H9 (cell line): ENCODE measurements around the gene ADAMTSL2. TPM values are rescaled to one million over a fixed set of nuclear protein-coding genes. Genes with fewer than 3 reads are reported as not detected.

Experiments
- DNase-seq: peaks from one replicate; pipeline ENCODE4 v3.0.0-alpha.2; 2017
- H2AFZ ChIP-seq: one replicate; pipeline ENCODE4 v1.6.1; 2013; ENCODE audit warnings: mild to moderate bottlenecking, low read length, control low read depth, moderate library complexity
- H2AK5ac ChIP-seq: 2 replicates; pipeline ENCODE4 v1.6.1; 2013; ENCODE audit warnings: low read length, control low read depth, mixed read lengths; ENCODE audit not compliant: insufficient read length
- H2BK120ac ChIP-seq: one replicate; pipeline ENCODE4 v1.6.1; 2013; ENCODE audit warnings: low read depth, mild to moderate bottlenecking, low read length, control low read depth, inconsistent platforms; ENCODE audit not compliant: poor library complexity, severe bottlenecking
- H2BK12ac ChIP-seq: 2 replicates; pipeline ENCODE4 v1.6.1; 2013; ENCODE audit warnings: low read length, control low read depth, mixed read lengths, low read depth; ENCODE audit not compliant: insufficient read length
- H2BK15ac ChIP-seq: 2 replicates; pipeline ENCODE4 v1.6.1; 2013; ENCODE audit warnings: low read depth, low read length, control low read depth
- H2BK20ac ChIP-seq: one replicate; pipeline ENCODE4 v1.6.1; 2013; ENCODE audit warnings: low read depth, mild to moderate bottlenecking, low read length, control low read depth, inconsistent platforms; ENCODE audit not compliant: poor library complexity, severe bottlenecking
- H2BK5ac ChIP-seq: 2 replicates; pipeline ENCODE4 v1.6.1; 2013; ENCODE audit warnings: low read length, control low read depth, mixed read lengths; ENCODE audit not compliant: insufficient read length
- H3K14ac ChIP-seq: 2 replicates; pipeline ENCODE4 v1.6.1; 2013; ENCODE audit warnings: low read length, control low read depth; ENCODE audit not compliant: insufficient read depth
- H3K18ac ChIP-seq: 2 replicates; pipeline ENCODE4 v1.6.1; 2013; ENCODE audit warnings: low read depth, mild to moderate bottlenecking, mixed read lengths, low read length, control low read depth; ENCODE audit not compliant: insufficient read length
- H3K23ac ChIP-seq: 2 replicates; pipeline ENCODE4 v1.6.1; 2013; ENCODE audit warnings: low read length, control low read depth, mixed read lengths, low read depth; ENCODE audit not compliant: insufficient read length
- H3K23me2 ChIP-seq: 2 replicates; pipeline ENCODE4 v1.6.1; 2013; ENCODE audit warnings: low read depth, mild to moderate bottlenecking, mixed read lengths, low read length, control low read depth; ENCODE audit not compliant: insufficient read length, poor library complexity, severe bottlenecking
- H3K27ac ChIP-seq: 2 replicates; pipeline ENCODE4 v1.5.1; 2013; ENCODE audit warnings: low read length, control low read depth, mixed read lengths, low read depth; ENCODE audit not compliant: insufficient read length
- H3K27me3 ChIP-seq: 2 replicates; pipeline ENCODE4 v1.6.1; 2013; ENCODE audit warnings: low read length, control low read depth, inconsistent platforms; ENCODE audit not compliant: insufficient read depth
- H3K4ac ChIP-seq: 2 replicates; pipeline ENCODE4 v1.6.1; 2013; ENCODE audit warnings: low read depth, mild to moderate bottlenecking, control low read depth, inconsistent platforms, low read length, moderate library complexity
- H3K4me1 ChIP-seq: 2 replicates; pipeline ENCODE4 v1.6.1; 2013; ENCODE audit warnings: low read length, control low read depth, inconsistent platforms; ENCODE audit not compliant: insufficient read depth
- H3K4me2 ChIP-seq: 2 replicates; pipeline ENCODE4 v1.6.1; 2013; ENCODE audit warnings: low read length, control low read depth, mixed read lengths; ENCODE audit not compliant: insufficient read length, insufficient read depth
- H3K56ac ChIP-seq: 2 replicates; pipeline ENCODE4 v1.6.1; 2013; ENCODE audit warnings: low read depth, mild to moderate bottlenecking, mixed read lengths, low read length, control low read depth; ENCODE audit not compliant: insufficient read length
- H3K79me1 ChIP-seq: 2 replicates; pipeline ENCODE4 v1.6.1; 2013; ENCODE audit warnings: low read depth, mild to moderate bottlenecking, moderate library complexity, low read length, control low read depth, inconsistent platforms; ENCODE audit not compliant: insufficient read depth, poor library complexity, severe bottlenecking
- H3K79me2 ChIP-seq: 2 replicates; pipeline ENCODE4 v1.6.1; 2013; ENCODE audit warnings: low read length, control low read depth, inconsistent platforms; ENCODE audit not compliant: insufficient read depth
- H3K9ac ChIP-seq: 2 replicates; pipeline ENCODE4 v1.6.1; 2013; ENCODE audit warnings: low read length, control low read depth, mixed read lengths; ENCODE audit not compliant: insufficient read length; ENCODE audit errors: extremely low read depth
- H3K9me3 ChIP-seq: one replicate; pipeline ENCODE4 v1.6.1; 2013; ENCODE audit warnings: low read depth, low read length, inconsistent platforms; ENCODE audit not compliant: control insufficient read depth
- H3T11ph ChIP-seq: one replicate; pipeline ENCODE4 v1.6.1; 2013; ENCODE audit warnings: mild to moderate bottlenecking, low read length, control low read depth, inconsistent platforms
- H4K20me1 ChIP-seq: one replicate; pipeline ENCODE4 v1.6.1; 2013; ENCODE audit not compliant: control insufficient read depth, insufficient read length, insufficient read depth
- H4K5ac ChIP-seq: 2 replicates; pipeline ENCODE4 v1.6.1; 2013; ENCODE audit warnings: low read depth, mild to moderate bottlenecking, mixed read lengths, low read length, control low read depth; ENCODE audit not compliant: insufficient read length
- H4K8ac ChIP-seq: replicated peaks from 2 replicates; pipeline ENCODE4 v1.6.1; 2013; ENCODE audit warnings: low read length, control low read depth, mixed read lengths, low read depth; ENCODE audit not compliant: insufficient read length
- H4K91ac ChIP-seq: 2 replicates; pipeline ENCODE4 v1.6.1; 2013; ENCODE audit warnings: low read depth, mild to moderate bottlenecking, moderate library complexity, mixed read lengths, low read length, control low read depth; ENCODE audit not compliant: insufficient read length
- H3K27ac Mint-ChIP-seq, 3 experiments: 2 replicates in 2 of 3; 3 replicates in 1 of 3; pipeline ENCODE4 v1.8.0; 2020 to 2021; ENCODE audit warnings: mixed read lengths in 3 of 3, mild to moderate bottlenecking in 1 of 3, moderate library complexity in 1 of 3
- H3K27me3 Mint-ChIP-seq: 2 replicates; pipeline ENCODE4 v1.8.0; 2021; ENCODE audit warnings: low read depth, mild to moderate bottlenecking, moderate library complexity, mixed read lengths
- H3K36me3 Mint-ChIP-seq, 3 experiments: 2 replicates in 2 of 3; 3 replicates in 1 of 3; pipeline ENCODE4 v1.8.0; 2020 to 2021; ENCODE audit warnings: low read depth in 3 of 3, mixed read lengths in 3 of 3; ENCODE audit not compliant: insufficient read depth in 1 of 3
- H3K4me1 Mint-ChIP-seq, 2 experiments: 2 replicates each; pipeline ENCODE4 v1.8.0; 2020; ENCODE audit warnings: mixed read lengths in 2 of 2
- H3K4me3 Mint-ChIP-seq, 2 experiments: 2 replicates in 1 of 2; 3 replicates in 1 of 2; pipeline ENCODE4 v1.8.0; 2020 to 2021; ENCODE audit warnings: mild to moderate bottlenecking in 2 of 2, mixed read lengths in 2 of 2, moderate library complexity in 1 of 2
- H3K9me3 Mint-ChIP-seq, 2 experiments: 2 replicates in 1 of 2; 3 replicates in 1 of 2; pipeline ENCODE4 v1.8.0; 2020; ENCODE audit warnings: mild to moderate bottlenecking in 2 of 2, mixed read lengths in 2 of 2, moderate library complexity in 1 of 2
- WGBS: extraction: QIAGEN DNeasy Blood & Tissue Kit; methylation state at CpG from one replicate; pipeline ENCODE4 v1.1.7; 2013; ENCODE audit warnings: missing lambda C conversion rate, low lambda C conversion rate, mixed read lengths; ENCODE audit not compliant: insufficient read length; ENCODE audit errors: extremely low coverage; 5-methylcytosine and 5-hydroxymethylcytosine counted together
- total RNA-seq: library from RNA; stranded (reverse); gene quantifications from 2 replicates; pipeline ENCODE4 v1.2.1, GENCODE V29; 2021
- TF ChIP-seq, protein P1 (sequence below): fragments of 200-600 bp; sonication (generic); conservative IDR thresholded peaks from 3 replicates; pipeline ENCODE4 v1.8.0; 2021; ENCODE audit warnings: antibody characterized with exemption, mild to moderate bottlenecking

Gene ADAMTSL2
- total RNA-seq, 1 experiment from 2014 or later = 0.61 TPM

GRCh38 chr9:133487331-133487725 is 47.2 kb upstream of the ADAMTSL2 start:
- TF ChIP-seq, protein P1, sequence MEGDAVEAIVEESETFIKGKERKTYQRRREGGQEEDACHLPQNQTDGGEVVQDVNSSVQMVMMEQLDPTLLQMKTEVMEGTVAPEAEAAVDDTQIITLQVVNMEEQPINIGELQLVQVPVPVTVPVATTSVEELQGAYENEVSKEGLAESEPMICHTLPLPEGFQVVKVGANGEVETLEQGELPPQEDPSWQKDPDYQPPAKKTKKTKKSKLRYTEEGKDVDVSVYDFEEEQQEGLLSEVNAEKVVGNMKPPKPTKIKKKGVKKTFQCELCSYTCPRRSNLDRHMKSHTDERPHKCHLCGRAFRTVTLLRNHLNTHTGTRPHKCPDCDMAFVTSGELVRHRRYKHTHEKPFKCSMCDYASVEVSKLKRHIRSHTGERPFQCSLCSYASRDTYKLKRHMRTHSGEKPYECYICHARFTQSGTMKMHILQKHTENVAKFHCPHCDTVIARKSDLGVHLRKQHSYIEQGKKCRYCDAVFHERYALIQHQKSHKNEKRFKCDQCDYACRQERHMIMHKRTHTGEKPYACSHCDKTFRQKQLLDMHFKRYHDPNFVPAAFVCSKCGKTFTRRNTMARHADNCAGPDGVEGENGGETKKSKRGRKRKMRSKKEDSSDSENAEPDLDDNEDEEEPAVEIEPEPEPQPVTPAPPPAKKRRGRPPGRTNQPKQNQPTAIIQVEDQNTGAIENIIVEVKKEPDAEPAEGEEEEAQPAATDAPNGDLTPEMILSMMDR = no peak
- no peak overlapping the region for H2BK120ac ChIP-seq
- H2BK20ac ChIP-seq = no peak overlapping the region
- no peaks in the 10 kb centered on the region for H3K9me3 ChIP-seq
- H4K5ac ChIP-seq = no peak overlapping the region
- H3T11ph ChIP-seq = no peak overlapping the region
- H3K4me2 ChIP-seq = no peak overlapping the region
- H3K4me1 ChIP-seq = no peaks in the 10 kb centered on the region
- Mint-ChIP-seq H3K27ac (no peak overlapping the region), H3K27me3 (peaks cover 13% of the 10 kb centered on the region), H3K4me3 (no peak overlapping the region), H3K4me1 (0 out of 4 replicates have a peak, but pooled peaks cover 0 to 2% of the 10 kb centered on the region in 2 experiments), H3K36me3 (no peaks in the 10 kb centered on the region), H3K9me3 (no peaks in the 10 kb centered on the region; a peak in 1 of 5 replicates)
- no peak overlapping the region for H3K27ac ChIP-seq
- H3K79me1 ChIP-seq = no peaks in the 10 kb centered on the region
- H4K20me1 ChIP-seq = no peaks in the 10 kb centered on the region
- no peaks in the 10 kb centered on the region for H3K23me2 ChIP-seq
- no peak overlapping the region for H3K56ac ChIP-seq
- no peak overlapping the region for H2BK12ac ChIP-seq
- H3K27me3 ChIP-seq = no peaks in the 10 kb centered on the region
- no peak overlapping the region for H4K8ac ChIP-seq
- H2AFZ ChIP-seq = no peak overlapping the region
- H2BK15ac ChIP-seq = no peak overlapping the region
- H3K23ac ChIP-seq = no peak overlapping the region
- no peaks in the 10 kb centered on the region for H3K79me2 ChIP-seq
- DNase-seq = no peak
- H3K4ac ChIP-seq = no peak overlapping the region
- no peak overlapping the region for H3K14ac ChIP-seq
- no peak overlapping the region for H3K9ac ChIP-seq
- H3K18ac ChIP-seq = no peak overlapping the region
- H4K91ac ChIP-seq = no peak overlapping the region
- no peak overlapping the region for H2AK5ac ChIP-seq
- no peak overlapping the region for H2BK5ac ChIP-seq
- WGBS = no CpG with 5 or more reads among the region's 8 CpGs
